Left lung (tissue), 10 donors: ENCODE data around the gene NUP62CL. TPM values are rescaled to one million over a fixed set of nuclear protein-coding genes. Genes with fewer than 3 reads are reported as not detected.

Experiments used
- ATAC-seq: fragments of 200-7000 bp; cut with Tn5 transposase; one replicate; pipeline ENCODE4 v1.9.1; 2020; ENCODE audit warnings: moderate library complexity
- DNase-seq, 4 donors: peaks; one replicate each; pipeline ENCODE4 v3.0.0-alpha.2; 2013 to 2020
- H3K27ac ChIP-seq, 2 donors: fragments of 200-600 bp; sonication (generic) in 1 of 2; one replicate each; pipeline versions ENCODE4 v1.5.0 to v1.8.0; 2020 to 2021
- H3K27me3 ChIP-seq, 2 donors: fragments of 200-600 bp; sonication (generic) in 1 of 2; one replicate each; pipeline versions ENCODE4 v1.5.0 to v1.8.0; 2020 to 2021
- H3K36me3 ChIP-seq, 2 donors: fragments of 200-600 bp; sonication (generic) in 1 of 2; one replicate each; pipeline versions ENCODE4 v1.5.0 to v1.8.0; 2020 to 2021
- H3K4me1 ChIP-seq, 2 donors: fragments of 200-600 bp; one replicate each; pipeline ENCODE4 v1.8.0; 2021
- H3K4me3 ChIP-seq, 2 donors: fragments of 200-600 bp; sonication (generic) in 1 of 2; one replicate each; pipeline versions ENCODE4 v1.5.0 to v1.8.0; 2020 to 2021; ENCODE audit warnings: mild to moderate bottlenecking in 1 of 2
- H3K9me3 ChIP-seq, 2 donors: fragments of 200-600 bp; sonication (generic) in 1 of 2; one replicate each; pipeline versions ENCODE4 v1.5.0 to v1.8.0; 2020 to 2021
- CTCF ChIP-seq, 2 donors: fragments of 200-600 bp; sonication (generic) in 1 of 2; IDR thresholded peaks; one replicate each; pipeline versions ENCODE4 v1.5.0 to v1.8.0; 2021; ENCODE audit warnings: antibody characterized with exemption in 2 of 2
- intact Hi-C, 2 donors: fragments of 100-400 bp; cut with DNase I; formaldehyde crosslinking; loops; one replicate each; pipeline versions ENCODE4 v1.11.2 to v1.14.2; 2022
- polyA plus RNA-seq, 6 donors: library from polyadenylated mRNA; unstranded; fragments of 120-200 nt; gene quantifications; one replicate each; pipeline ENCODE4 v1.2.1, GENCODE V29; 2013; ENCODE audit not compliant: insufficient read length in 6 of 6
- total RNA-seq, 2 donors: library from RNA; stranded (reverse); fragmentation: NEBNext Ultra II Directional; extraction: Animal tissue kit (Norgen Biotek cat#: 25700); gene quantifications; one replicate each; pipeline ENCODE4 v1.2.1, GENCODE V29; 2021
- donor health status: DM: no; HTN: yes; CAD: no.
- donor health status: DM: no; HTN: no; CAD: no.

The NUP62CL gene
- total and polyA plus RNA-seq, 8 donors, result 1.1 to 8.2 (median 5.3) TPM

GRCh38 chrX:107118322-107119147 lies 87.7 kb downstream of the NUP62CL start, which contains the start of gene RBM41:
Gene RBM41, minus strand, starts transcription at chrX:107118822. Its CDS starts 49 bp downstream, at chrX:107118773.
- Histone ChIP-seq H3K4me3 (peak within 1 kb of the TSS; percentile 51 to 57), H3K4me1 (peaks cover 0 to 6% of the 10 kb centered on the region in 2 donors), H3K9me3 (no peaks in the 10 kb centered on the region), H3K27me3 (peaks cover 0 to 5% of the 10 kb centered on the region in 2 donors), H3K36me3 (peaks cover 0 to 20% of the 10 kb centered on the region in 2 donors), H3K27ac (peak within 1 kb of the TSS; percentile 58 to 67)
- no peak for TF ChIP-seq CTCF (IDR thresholded peaks at IDR 0.05)
- intact Hi-C loops, result no loop called here
- peak; percentile 72 to 84 (median 78) for DNase-seq
- ATAC-seq, result peak; percentile 100

- DNase-seq, result peak in 2 of 4 donors; percentile 10 to 13
- intact Hi-C loops, result no loop called here
- no peaks in the 10 kb centered on the region for H3K9me3 ChIP-seq
- peak overlapping the region; percentile 58 to 67 for H3K27ac ChIP-seq
- H3K4me1 ChIP-seq, result peaks cover 0 to 6% of the 10 kb centered on the region in 2 donors
- H3K36me3 ChIP-seq, result peaks cover 0 to 26% of the 10 kb centered on the region in 2 donors
- ATAC-seq, result peak; percentile 20
- peak overlapping the region; percentile 51 to 57 for H3K4me3 ChIP-seq
- peaks cover 0 to 5% of the 10 kb centered on the region in 2 donors for H3K27me3 ChIP-seq
- TF ChIP-seq CTCF (IDR thresholded peaks at IDR 0.05), result no peak
These were observed 88.3 kb downstream of the NUP62CL start for GRCh38 chrX:107117993-107118321.

GRCh38 chrX:107107459-107107858 lies 98.8 kb downstream of the NUP62CL start:
- no peaks in the 10 kb centered on the region for H3K9me3 ChIP-seq
- H3K27me3 ChIP-seq, result no peaks in the 10 kb centered on the region
- no peaks in the 10 kb centered on the region for H3K4me1 ChIP-seq
- no peak overlapping the region for H3K4me3 ChIP-seq
- ATAC-seq (no peak), DNase-seq (no peak)
- no peak overlapping the region for H3K27ac ChIP-seq
- TF ChIP-seq CTCF (IDR thresholded peaks at IDR 0.05), result no peak
- intact Hi-C loops, result no loop called here
- peaks cover 0 to 8% of the 10 kb centered on the region in 2 donors for H3K36me3 ChIP-seq

- intact Hi-C loops, result no loop called here
These were observed 103.3 kb downstream of the NUP62CL start for GRCh38 chrX:107102980-107103379.

More at GRCh38 chrX:107102980-107103379, 103.3 kb downstream of the NUP62CL start:
- Histone ChIP-seq H3K4me3 (no peak overlapping the region), H3K9me3 (no peaks in the 10 kb centered on the region), H3K36me3 (peaks cover 0 to 9% of the 10 kb centered on the region in 2 donors), H3K27me3 (no peaks in the 10 kb centered on the region), H3K27ac (no peak overlapping the region), H3K4me1 (no peaks in the 10 kb centered on the region)
- TF ChIP-seq CTCF (IDR thresholded peaks at IDR 0.05), result no peak
- ATAC-seq (no peak), DNase-seq (no peak)
